ENCODE data around the gene B3GALT6.

Gene B3GALT6

DNA sequence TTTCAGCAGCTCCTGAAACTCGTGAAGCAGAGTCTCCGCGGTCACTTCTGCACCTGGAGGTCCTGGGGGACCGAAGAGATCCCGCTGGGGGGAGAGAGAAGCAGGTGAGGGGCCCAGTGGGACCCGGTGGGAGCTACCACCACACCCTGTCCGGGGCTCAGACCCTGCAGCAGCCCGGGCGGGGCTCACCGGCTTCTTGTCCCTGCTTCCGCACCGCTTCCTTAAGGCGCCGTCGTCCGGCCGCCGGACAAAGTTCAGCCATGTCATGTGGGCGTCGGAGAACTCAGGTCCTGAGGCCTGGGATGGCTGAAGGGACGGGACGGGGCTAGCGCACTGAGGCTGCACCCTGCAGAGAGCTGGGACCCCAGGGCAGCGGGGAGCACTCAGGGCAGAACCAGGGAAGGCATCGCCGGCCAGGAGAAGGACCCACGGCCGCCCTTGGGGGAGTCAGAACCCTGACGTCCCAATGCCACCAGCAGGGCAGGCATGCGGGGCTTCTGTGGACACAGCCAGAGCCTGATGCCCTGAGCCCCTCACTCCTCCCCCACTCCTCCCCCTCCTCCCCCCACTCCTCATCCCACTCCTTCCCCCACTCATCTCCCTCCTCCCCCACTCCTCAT, 12.3 kb downstream of the B3GALT6 start:
- TF ChIP-seq, protein P1, sequence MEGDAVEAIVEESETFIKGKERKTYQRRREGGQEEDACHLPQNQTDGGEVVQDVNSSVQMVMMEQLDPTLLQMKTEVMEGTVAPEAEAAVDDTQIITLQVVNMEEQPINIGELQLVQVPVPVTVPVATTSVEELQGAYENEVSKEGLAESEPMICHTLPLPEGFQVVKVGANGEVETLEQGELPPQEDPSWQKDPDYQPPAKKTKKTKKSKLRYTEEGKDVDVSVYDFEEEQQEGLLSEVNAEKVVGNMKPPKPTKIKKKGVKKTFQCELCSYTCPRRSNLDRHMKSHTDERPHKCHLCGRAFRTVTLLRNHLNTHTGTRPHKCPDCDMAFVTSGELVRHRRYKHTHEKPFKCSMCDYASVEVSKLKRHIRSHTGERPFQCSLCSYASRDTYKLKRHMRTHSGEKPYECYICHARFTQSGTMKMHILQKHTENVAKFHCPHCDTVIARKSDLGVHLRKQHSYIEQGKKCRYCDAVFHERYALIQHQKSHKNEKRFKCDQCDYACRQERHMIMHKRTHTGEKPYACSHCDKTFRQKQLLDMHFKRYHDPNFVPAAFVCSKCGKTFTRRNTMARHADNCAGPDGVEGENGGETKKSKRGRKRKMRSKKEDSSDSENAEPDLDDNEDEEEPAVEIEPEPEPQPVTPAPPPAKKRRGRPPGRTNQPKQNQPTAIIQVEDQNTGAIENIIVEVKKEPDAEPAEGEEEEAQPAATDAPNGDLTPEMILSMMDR (IDR thresholded peaks at IDR 0.05), result no peak

DNA sequence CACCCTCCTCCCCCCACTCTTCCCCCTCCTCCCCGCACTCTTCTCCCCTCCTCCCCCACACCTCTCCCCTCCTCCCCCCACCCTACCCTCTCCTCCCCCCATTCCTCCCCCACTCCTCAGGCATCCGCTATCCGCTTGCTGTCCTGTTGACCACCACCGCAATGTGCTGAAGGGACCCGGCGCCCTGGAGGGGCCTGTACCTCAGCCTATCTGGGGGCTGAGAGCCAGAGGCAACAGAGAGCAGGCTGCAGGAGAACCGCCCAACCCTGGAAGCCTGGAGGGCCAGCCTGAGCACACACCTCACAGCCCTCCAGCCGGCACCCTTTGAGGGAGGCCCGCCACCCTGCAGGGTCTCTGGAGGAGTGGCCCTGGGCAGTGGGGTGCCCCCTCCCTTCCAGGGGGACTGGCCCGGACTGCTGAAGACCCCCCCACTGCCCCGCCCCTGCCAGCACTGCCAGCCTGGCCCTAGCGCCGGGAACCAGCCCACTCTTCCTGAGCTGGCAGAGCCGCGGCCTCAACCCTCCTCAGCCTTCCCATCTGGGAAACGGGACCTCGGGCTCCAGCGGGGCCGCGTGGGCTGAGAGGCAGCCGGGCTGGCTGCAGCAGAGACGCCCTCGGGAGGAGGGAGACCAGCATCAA, 13.3 kb downstream of the B3GALT6 start:
- TF ChIP-seq, protein P1 (IDR thresholded peaks at IDR 0.05), result no peak

DNA sequence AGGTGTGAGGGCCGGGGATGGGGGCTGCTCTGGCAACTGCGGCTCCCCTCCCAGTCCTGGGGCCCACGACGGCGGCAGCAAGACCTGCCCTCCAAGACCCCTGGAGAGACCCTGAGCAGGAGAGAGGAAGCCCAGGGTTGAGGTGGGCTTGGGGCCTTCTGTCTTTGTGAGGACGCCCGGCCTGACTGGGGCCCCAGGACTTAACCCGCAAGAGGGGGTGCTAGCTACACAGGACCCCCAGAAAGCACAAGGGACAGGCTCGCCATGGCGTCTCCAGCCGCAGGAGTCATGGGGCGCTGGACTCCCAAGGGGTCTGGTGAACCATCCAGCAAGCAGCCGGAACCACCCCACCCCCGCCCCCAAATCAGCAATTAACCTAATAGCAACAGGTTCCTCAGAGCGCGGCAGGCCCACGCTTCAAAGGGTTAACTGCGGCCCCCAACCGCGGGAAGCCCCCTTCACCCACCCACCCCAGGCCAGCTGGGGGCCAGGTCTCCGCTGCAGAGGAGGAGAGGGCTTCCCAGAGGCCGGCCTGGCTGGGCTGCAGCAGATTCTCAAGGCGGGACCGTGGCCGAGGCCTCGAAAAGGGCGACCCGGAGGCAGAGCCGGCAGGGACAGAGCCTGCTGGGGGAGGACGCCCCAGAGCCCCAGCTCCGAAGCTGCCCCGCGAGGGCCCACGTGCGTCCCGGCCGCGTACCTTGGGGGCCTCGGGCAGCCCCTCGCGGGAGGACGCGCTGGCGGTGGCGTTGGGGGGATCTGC, 14.0 kb downstream of the B3GALT6 start:
- TF ChIP-seq, protein P1 (IDR thresholded peaks at IDR 0.05), result no peak

DNA sequence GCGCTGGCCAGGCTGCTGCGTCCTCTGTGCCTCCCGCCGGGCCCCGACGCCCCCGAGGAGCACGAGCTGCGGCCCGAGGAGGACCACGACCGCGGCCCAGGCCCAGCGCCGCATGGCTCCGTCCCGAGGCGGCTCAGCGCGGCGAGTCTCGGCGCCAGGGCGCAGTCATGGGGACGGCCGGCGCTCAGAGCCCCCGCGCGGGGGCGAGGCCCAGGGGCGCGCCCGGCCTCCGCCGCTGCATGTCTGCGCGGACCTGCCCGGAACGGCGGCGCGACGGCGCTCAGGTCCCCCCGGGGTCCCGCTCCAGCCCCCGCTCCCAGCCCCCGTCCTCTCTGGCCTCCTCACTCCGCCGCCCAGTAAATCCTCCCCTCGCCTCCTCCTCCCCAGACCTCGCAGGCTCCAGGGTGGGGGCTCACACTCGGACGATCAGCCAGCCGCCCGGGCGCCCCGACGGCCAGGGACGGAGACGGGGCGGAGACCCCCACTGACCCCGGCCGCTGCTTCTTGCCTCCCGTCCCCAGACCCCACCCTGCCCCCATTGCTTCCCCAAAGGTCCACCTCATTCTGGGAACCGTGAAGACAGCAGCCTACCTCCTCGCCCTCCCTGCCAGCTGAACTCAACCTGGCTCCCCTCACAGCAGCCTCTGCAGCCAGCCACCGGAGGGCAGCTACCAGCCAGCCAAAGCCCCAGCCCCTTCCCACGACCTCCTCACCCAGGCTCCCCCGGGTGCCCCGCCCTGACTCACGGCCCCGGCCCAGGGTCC, 14.7 kb downstream of the B3GALT6 start, which contains the start of gene C1QTNF12:
TSS of gene C1QTNF12 (minus strand) at position 146 of the 764 bp plus-strand sequence. CDS start at position 114, 32 bp downstream.
- TF ChIP-seq, protein P1 (IDR thresholded peaks at IDR 0.05), result no peak

DNA sequence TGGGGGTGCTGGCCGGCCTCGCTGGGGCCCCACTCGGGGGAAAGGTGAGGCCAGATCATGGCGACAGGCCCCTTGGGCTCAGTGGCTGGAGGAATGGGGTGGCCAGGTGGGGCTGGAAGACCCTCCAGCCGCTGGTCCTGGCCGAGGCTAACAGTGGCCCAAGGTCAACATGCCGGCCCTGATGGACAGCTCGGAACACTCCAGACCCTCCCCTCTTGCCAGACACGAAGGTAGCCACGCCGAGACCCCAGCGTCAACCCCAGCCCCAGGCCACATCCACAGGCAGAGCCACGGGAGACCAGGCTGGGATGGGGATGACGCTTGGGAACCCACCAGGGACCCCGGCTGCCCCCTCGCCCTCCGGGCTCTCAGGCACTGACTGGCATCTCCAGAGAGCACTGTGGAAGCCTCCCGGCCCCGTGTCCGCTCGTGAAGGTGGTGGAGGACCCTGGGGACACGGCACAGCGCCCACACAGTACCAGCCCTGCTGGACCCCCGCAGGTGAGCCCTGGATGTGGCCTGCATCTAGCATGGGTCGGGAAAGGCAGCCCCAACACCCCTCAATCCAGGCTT, 15.4 kb downstream of the B3GALT6 start:
- TF ChIP-seq, protein P1 (IDR thresholded peaks at IDR 0.05), result no peak

DNA sequence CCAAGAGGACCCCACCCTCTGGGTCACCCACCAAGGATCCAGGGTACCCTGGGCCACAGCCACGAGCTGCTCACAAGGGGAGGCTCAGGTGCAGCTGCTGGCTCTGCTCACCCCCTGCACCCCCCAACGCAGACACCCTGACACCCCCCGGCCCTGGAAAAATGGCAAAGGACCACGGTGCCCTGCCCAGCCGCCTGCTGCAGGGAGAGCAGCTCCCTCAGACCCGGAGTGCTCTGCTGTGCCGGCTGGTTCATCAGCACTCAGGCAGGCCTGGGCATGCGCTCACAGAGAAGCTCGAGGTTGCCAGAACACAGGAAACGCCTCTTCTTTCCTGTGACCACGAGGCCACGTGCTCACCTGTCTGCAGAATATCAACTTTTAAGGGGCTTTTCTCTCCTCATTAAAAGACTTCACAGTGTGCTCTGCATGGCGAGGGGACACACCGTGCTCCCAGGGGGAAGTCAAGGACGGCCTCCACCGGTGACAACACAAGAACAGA, 18.8 kb downstream of the B3GALT6 start:
- TF ChIP-seq, protein P1 (IDR thresholded peaks at IDR 0.05), result no peak

DNA sequence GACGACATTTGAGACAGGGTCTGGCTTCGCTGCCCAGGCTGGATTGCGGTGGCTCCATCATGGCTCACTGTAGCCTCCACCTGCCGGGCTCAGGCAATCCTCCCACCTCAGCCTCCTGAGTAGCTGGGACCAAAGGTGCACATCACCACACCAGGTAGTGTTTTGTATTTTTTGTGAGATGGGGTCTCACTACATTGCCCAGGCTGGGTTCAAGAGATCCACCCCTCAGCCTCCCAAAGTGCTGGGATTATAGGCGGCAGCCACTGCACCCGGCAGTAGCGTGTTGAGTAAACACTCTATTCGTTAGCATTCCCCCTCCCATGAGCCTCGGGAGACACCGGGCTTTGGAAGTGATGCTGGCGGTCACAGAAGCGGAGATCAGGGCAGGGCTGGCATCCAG, 21.3 kb downstream of the B3GALT6 start:
- TF ChIP-seq, protein P1 (IDR thresholded peaks at IDR 0.05), result no peak

Measured in LNCAP (cell line).